Hematopoietic multipotent progenitor cell treated with erythropoietin and hydrocortisone succinate and interleukin-3 and kit ligand, for 4 days (in vitro differentiated cells): ENCODE data around the gene WNK4.

Source experiments
- DNase-seq: peaks from one replicate; pipeline ENCODE4 v3.0.0-alpha.2; 2015

WNK4 gene

GRCh38 chr17:42773290-42774035 is 6.9 kb upstream of the WNK4 start, which contains the start of gene VPS25:
Gene VPS25 (plus strand): TSS chr17:42773449. CDS start chr17:42773476, 27 bp downstream.
- peak; percentile 93 for DNase-seq

DNA sequence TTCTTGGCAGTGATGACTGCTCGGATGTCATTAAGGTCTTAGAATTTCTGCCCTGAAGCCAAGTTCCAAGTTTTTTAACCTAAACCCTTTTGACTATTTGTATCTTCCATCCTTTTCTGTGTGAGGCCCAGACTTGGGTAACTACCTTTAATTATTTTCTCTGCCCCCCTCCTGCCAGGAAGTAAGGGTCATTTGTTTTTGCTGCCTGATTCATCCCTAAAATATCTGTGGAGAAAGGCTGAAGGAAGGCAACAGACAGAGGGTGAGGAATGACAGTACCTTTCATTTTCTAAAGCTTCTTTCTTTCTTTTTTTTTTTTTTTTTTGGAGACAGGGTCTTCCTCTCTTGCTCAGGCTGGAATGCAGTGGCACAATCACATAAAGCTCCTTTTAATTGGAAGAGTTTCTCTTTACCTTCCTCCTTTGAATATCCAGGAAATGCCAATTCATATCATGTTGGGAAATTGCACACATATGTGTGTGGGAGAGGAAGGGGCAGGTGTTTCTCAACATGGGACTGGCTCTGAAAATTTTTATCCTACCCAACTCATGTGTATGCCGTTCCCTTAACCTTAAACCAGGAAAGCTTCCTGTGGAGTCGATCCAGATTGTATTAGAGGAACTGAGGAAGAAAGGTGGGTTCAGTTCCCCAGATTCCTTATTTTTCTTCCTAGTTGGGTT is 6.2 kb upstream of the WNK4 start:
- no peak for DNase-seq

- peak; percentile 49 for DNase-seq
These were observed 4.8 kb upstream of the WNK4 start for GRCh38 chr17:42775534-42776098.

- DNase-seq: no peak
These were observed 1.8 kb upstream of the WNK4 start for GRCh38 chr17:42778570-42778969.

DNA sequence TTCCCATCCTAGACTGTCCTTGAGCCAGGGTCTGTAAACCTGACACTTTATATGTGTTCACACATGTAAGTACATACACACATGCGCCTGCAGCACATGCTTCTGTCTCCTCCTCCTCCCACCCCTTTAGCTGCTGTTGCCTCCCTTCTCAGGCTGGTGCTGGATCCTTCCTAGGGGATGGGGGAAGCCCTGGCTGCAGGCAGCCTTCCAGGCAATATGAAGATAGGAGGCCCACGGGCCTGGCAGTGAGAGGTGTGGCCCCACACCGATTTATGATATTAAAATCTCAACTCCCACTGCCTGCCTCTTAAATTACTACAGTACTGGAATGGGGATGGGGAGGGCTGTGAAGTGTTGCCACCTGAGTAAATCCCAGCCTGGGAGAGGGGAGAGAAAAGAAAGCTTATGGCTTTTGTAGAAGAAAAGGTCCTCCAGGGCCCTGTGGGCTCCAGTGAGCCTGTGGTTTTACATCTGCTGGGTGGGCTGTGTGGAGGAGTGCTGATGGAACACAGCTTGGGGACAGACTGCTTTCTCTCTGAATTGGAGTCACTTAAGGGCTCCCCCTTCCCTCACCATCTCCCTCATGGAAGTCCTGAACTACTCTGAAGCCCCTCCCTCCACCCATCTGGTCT is 990 bp upstream of the WNK4 start:
- DNase-seq: no peak

DNA sequence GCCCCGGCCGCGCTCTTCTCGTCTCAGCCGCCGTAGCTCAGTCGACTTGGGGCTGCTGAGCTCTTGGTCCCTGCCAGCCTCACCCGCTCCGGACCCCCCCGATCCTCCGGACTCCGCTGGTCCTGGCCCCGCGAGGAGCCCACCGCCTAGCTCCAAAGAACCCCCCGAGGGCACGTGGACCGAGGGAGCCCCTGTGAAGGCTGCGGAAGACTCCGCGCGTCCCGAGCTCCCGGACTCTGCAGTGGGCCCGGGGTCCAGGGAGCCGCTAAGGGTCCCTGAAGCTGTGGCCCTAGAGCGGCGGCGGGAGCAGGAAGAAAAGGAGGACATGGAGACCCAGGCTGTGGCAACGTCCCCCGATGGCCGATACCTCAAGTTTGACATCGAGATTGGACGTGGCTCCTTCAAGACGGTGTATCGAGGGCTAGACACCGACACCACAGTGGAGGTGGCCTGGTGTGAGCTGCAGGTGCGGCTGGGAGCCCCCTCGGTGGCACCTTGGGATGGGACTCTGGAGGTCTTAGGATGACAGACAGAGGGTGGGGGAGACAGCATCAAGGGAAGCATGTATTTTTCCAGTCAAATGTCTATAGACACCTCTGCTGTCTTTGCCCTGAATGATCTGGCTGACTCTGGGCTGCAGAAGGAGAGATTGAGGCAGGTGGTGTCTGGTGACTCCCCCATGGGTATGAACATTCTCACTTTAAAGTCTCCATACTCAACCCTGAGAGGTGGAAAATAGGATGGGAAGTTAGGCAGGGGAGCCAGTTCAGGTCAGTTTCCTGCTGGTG is 635 bp downstream of the WNK4 start:
- no peak for DNase-seq

DNA sequence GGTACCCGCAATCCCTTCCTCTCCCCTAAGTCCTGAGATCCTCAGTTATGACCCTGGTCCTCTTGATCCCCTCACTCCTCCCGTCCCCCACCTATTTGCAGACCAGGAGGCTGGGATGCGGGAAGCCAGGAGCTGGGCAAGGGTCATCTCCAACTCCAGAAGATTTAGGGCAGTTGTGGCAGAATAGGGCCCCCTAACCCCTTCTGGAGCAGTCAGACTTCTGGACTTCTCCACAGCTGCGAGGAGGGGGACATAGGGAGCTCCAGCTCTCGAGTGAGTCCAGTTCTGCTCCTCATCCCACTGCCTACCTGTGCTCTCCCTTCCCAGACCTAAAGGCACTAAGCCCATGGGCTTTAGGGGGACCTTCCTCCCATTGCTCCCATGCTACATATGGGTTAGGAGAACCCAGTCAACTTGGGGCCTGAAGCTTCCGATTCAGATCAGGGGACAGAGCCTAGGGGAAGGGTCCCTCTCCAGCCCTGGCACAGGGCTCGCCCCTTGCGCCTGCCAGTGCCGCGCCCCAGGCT is 1.3 kb downstream of the WNK4 start:
- DNase-seq: no peak

DNA sequence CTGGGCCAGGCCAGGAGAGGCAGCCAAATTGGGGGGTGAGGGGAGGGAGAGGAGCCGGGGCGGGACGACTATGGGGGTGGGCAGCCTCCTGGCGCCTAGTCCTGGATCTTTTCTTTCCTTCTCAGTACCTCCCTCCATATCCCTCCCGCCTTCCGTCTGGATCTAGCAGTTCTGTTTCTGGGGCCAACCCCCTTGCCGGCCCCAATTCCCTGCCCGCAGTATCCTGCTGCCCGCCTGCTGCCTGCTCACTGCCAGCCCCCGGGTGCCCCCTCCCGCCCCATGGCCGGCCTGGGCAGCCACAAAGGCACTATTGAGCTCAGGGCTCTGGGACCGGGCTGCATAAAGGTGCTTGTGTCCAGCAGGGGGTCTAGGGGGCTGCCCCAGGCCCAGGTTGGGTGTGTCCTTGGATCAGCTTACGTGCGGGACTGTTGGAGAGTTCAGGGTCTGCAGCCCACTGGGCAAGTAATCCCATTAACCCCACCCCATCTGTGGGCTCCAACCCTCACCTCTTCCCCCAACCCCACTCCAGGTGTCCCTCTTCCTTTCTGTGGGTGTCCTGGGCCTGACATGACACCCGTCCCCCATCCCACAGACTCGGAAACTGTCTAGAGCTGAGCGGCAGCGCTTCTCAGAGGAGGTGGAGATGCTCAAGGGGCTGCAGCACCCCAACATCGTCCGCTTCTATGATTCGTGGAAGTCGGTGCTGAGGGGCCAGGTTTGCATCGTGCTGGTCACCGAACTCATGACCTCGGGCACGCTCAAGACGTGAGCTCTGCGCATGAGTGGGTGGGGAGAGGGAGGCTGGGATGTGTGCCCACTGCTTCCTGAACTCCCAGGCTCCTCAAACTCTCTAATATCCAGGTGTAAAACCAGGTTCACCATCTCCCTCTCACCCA is 2.0 kb downstream of the WNK4 start:
- DNase-seq: no peak

GRCh38 chr17:42783062-42783790 is 2.8 kb downstream of the WNK4 start:
- no peak for DNase-seq

- DNase-seq: no peak
These were observed 3.4 kb downstream of the WNK4 start for GRCh38 chr17:42783791-42784138.

GRCh38 chr17:42784409-42784808 is 4.0 kb downstream of the WNK4 start:
- peak; percentile 30 for DNase-seq

GRCh38 chr17:42784811-42785592 is 4.6 kb downstream of the WNK4 start:
- DNase-seq: no peak

DNA sequence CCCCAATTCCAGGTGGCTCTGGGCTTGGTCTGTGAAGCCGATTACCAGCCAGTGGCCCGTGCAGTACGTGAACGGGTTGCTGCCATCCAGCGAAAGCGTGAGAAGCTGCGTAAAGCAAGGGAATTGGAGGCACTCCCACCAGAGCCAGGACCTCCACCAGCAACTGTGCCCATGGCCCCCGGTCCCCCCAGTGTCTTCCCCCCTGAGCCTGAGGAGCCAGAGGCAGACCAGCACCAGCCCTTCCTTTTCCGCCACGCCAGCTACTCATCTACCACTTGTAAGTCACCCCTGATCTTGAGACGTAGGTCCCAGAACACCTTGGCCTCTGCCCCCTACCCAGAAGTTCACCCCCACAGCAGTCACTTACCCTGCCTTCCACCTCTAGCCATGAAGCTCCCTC is 6.9 kb downstream of the WNK4 start:
- DNase-seq: no peak

DNA sequence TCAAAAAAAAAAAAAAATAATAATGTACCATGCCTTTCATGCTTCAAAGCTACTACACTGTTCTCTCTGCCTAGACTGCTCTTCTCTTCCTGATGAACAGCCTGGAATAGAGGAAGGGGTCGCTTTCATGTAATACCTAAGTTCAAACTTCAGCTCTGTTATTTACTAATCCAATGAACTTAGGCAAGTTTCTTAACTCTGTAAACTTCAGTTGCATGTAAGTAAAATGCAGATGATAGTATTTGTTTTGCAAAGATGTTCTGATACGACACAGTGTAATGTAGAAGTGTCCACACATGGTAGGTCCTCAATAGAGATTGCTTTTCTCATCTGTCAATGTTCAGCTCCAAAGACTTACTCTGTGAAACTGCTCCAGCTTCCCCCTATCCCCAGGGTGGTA is 11.5 kb downstream of the WNK4 start:
- DNase-seq: no peak

GRCh38 chr17:42792545-42792944 is 12.1 kb downstream of the WNK4 start:
- DNase-seq: no peak

DNA sequence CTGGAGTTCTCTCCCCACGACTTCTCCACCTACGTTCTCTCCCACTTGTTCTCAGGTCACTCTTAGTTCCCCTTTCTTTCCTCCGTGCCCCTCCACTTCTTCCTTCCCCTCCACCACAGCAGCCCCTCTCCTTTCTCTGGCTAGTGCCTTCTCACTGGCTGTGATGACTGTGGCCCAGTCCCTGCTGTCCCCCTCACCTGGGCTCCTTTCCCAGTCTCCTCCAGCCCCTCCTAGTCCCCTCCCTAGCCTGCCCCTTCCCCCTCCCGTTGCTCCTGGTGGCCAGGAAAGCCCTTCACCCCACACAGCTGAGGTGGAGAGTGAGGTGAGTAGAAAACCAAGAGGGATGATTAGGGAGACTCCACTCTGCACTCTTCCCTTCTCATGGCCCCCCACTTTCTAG is 14.7 kb downstream of the WNK4 start:
- no peak for DNase-seq

- DNase-seq: no peak
These were observed 15.1 kb downstream of the WNK4 start for GRCh38 chr17:42795465-42795864.

DNA sequence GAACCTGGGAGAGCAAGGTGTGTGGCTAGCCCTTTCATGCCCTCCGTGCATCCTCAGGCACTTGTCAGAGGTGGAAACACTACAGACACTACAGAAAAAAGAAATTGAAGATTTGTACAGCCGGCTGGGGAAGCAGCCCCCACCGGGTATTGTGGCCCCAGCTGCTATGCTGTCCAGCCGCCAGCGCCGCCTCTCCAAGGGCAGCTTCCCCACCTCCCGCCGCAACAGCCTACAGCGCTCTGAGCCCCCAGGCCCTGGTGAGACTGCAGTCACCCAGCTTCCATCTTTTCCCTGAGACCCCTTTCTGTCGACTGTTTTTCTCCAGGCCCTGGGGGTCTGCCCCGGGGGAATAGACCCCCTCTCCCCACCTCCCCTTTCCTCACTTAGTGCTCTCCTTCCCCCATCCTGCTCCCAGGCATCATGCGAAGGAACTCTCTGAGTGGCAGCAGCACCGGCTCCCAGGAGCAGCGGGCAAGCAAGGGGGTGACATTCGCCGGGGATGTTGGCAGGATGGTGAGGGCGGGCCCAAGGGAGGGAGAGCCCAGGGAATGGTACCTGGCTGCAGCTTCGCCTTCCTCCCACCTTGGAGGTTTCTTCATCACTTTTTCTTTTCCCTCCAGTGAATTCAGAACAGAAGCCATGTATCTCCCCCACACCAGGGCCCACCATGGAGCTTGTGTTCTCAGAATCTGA is 15.8 kb downstream of the WNK4 start:
- DNase-seq: no peak
